Adrenal gland (tissue), 12 donors: ENCODE data around the gene RFPL4A. TPM values are rescaled to one million over a fixed set of nuclear protein-coding genes. Genes with fewer than 3 reads are reported as not detected.

Experiments
- DNase-seq, 7 donors: peaks; one replicate each; pipeline ENCODE4 v3.0.0-alpha.2; 2019 to 2020
- H3K27ac ChIP-seq, 5 donors: fragments of 200-600 bp; sonication (generic) in 4 of 5; 1 replicate in 3 of 5; 2 replicates in 2 of 5; pipeline versions ENCODE4 v1.5.1 to v1.8.0; 2016 to 2020; ENCODE audit warnings: mild to moderate bottlenecking in 1 of 5
- H3K27me3 ChIP-seq: fragments of 200-600 bp; 2 replicates; pipeline ENCODE4 v1.8.0; 2021
- H3K36me3 ChIP-seq, 2 donors: fragments of 200-600 bp; replicated peaks in 1 of 2; 1 replicate in 1 of 2; 2 replicates in 1 of 2; pipeline versions ENCODE4 v1.5.1 to v1.8.0; 2018 to 2022
- H3K4me1 ChIP-seq, 2 donors: fragments of 200-600 bp; replicated peaks in 1 of 2; 1 replicate in 1 of 2; 2 replicates in 1 of 2; pipeline versions ENCODE4 v1.5.1 to v1.8.0; 2018 to 2021
- H3K4me3 ChIP-seq, 4 donors: fragments of 200-600 bp; sonication (generic) in 3 of 4; one replicate each; pipeline ENCODE4 v1.5.1; 2016 to 2018
- H3K9me3 ChIP-seq, 3 donors: fragments of 200-600 bp; sonication (generic) in 1 of 3; replicated peaks in 1 of 3; 1 replicate in 2 of 3; 2 replicates in 1 of 3; pipeline versions ENCODE4 v1.5.1 to v1.8.0; 2016 to 2021
- POLR2A ChIP-seq, 2 donors: fragments of 450-650 bp; IDR thresholded peaks; one replicate each; pipeline ENCODE4 v1.6.1; 2017; ENCODE audit warnings: antibody characterized with exemption in 2 of 2, mild to moderate bottlenecking in 2 of 2, moderate library complexity in 1 of 2
- WGBS, 4 donors: extraction: QIAGEN DNeasy Blood & Tissue Kit in 2 of 4; methylation state at CpG; one replicate each; pipeline versions ENCODE4 v1.1.5 to v1.1.7; 2013 to 2017; 5-methylcytosine and 5-hydroxymethylcytosine counted together
- intact Hi-C, 2 donors: fragments of 100-400 bp; cut with DNase I; formaldehyde crosslinking; loops; one replicate each; pipeline versions ENCODE4 v1.14.1 to v1.15.0; 2022 to 2023
- polyA plus RNA-seq, 3 donors: library from polyadenylated mRNA; stranded (reverse); fragments of 200-250 nt in 2 of 3; fragments of 350-450 nt in 1 of 3; fragmentation: Illumina TruSeq in 1 of 3; extraction: RNeasy Lipid Tissue Mini Kit (QIAGEN cat#74804) in 1 of 3; gene quantifications; one replicate each; pipeline ENCODE4 v1.2.3, GENCODE V29; 2013 to 2014
- total RNA-seq, 9 donors: library from RNA; depleted of rRNA in 4 of 9; stranded (reverse); fragments of >200 nt in 4 of 9; fragments of 120-200 nt in 1 of 9; fragmentation: NEBNext Ultra II Directional in 1 of 9; extraction: Animal tissue kit (Norgen Biotek cat#: 25700) in 1 of 9; gene quantifications; one replicate each; pipeline versions ENCODE4 v1.1.0 to v1.2.4, GENCODE V29; 2013 to 2023
- TF ChIP-seq, protein P1 (sequence below), 6 experiments: fragments of 450-650 bp in 4 of 6; fragments of 200-600 bp in 2 of 6; sonication (generic) in 1 of 6; IDR thresholded peaks; 1 replicate in 5 of 6; 2 replicates in 1 of 6; pipeline versions ENCODE4 v1.5.1 to v1.8.0; 2016 to 2021; ENCODE audit warnings: antibody characterized with exemption in 6 of 6, mild to moderate bottlenecking in 2 of 6, moderate library complexity in 1 of 6
- donor health status: healthy with polysubstance abuse.
- donor health status: Bipolar disorder and iron deficiency.
- donor health status: DM: yes; HTN: yes; CAD: no.
- donor health status: DM: no; HTN: no; CAD: no.
- donor health status: DM: no; HTN: no; CAD: no.
- donor health status: DM: yes; HTN: yes; CAD: no.

The RFPL4A gene
- total and polyA plus RNA-seq, 12 donors, result 0.28 TPM; not detected in 11

DNA sequence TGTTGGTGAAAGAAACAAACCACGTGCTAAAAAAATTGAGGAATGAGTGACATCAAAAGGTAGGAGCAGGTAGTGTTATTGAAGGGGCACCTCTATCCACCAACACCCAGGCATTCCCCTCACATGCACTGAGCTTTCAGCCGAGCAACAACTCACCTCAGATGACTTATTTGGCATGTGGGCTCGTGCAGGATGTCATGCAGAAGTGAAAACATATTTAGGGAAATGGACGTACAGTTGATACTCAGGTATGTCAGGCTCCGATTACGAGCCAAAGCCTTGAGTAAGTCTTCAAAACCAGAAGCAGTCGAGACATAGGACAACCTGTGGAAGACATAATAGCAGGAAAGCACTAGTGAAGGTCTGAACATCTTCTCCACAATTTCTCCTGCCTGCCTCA lies 42.5 kb downstream of the RFPL4A start:
- intact Hi-C loops, result loop anchor here in 1 of 2 donors (10.0 kb wide), 1 partner anchor 287 kb away; no protein-coding TSS in a partner anchor
- no peak overlapping the region for H3K27ac ChIP-seq
- TF ChIP-seq POLR2A (IDR thresholded peaks at IDR 0.05), result no peak
- TF ChIP-seq, protein P1, sequence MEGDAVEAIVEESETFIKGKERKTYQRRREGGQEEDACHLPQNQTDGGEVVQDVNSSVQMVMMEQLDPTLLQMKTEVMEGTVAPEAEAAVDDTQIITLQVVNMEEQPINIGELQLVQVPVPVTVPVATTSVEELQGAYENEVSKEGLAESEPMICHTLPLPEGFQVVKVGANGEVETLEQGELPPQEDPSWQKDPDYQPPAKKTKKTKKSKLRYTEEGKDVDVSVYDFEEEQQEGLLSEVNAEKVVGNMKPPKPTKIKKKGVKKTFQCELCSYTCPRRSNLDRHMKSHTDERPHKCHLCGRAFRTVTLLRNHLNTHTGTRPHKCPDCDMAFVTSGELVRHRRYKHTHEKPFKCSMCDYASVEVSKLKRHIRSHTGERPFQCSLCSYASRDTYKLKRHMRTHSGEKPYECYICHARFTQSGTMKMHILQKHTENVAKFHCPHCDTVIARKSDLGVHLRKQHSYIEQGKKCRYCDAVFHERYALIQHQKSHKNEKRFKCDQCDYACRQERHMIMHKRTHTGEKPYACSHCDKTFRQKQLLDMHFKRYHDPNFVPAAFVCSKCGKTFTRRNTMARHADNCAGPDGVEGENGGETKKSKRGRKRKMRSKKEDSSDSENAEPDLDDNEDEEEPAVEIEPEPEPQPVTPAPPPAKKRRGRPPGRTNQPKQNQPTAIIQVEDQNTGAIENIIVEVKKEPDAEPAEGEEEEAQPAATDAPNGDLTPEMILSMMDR (IDR thresholded peaks at IDR 0.05), result no peak

DNA sequence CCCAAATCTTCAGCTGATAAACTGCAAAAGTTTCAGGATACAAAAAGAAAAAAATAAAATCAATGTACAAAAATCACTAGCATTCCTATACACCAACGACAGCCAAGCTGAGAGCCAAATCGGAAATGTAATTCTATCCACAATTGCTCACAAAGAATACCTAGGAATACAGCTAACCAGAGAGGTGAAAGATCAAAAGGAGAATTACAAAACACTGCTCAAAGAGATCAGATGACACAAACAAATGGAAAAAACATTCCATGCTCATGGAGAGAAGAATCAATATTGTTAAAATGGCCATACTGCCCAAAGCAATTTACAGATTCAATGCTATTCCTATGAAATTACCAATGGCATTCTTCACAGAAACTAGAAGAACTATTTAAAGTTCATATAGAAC lies 43.4 kb downstream of the RFPL4A start:
- no peaks in the 10 kb centered on the region for H3K27me3 ChIP-seq
- intact Hi-C loops, result loop anchor here in 1 of 2 donors (10.0 kb wide), 1 partner anchor 287 kb away; no protein-coding TSS in a partner anchor
- no peak overlapping the region for H3K4me3 ChIP-seq
- H3K9me3 ChIP-seq, result no peaks in the 10 kb centered on the region
- TF ChIP-seq POLR2A (IDR thresholded peaks at IDR 0.05), result no peak
- TF ChIP-seq, protein P1 (IDR thresholded peaks at IDR 0.05), result no peak
- WGBS, 4 donors, result 77 to 89% (median 86%) methylated on average over 2 of the region's 2 CpGs
- no peak for DNase-seq
- no peaks in the 10 kb centered on the region for H3K4me1 ChIP-seq
- H3K36me3 ChIP-seq, result no peaks in the 10 kb centered on the region
- no peak overlapping the region for H3K27ac ChIP-seq

More for the DNA sequence above, 42.5 kb downstream of the RFPL4A start:
- no peak for DNase-seq
- Histone ChIP-seq H3K9me3 (no peaks in the 10 kb centered on the region), H3K4me1 (no peaks in the 10 kb centered on the region), H3K27me3 (peaks cover 3% of the 10 kb centered on the region), H3K4me3 (no peak overlapping the region), H3K36me3 (no peaks in the 10 kb centered on the region)
- 57 to 68% (median 64%) methylated on average over 7 of the region's 7 CpGs for WGBS, 4 donors

DNA sequence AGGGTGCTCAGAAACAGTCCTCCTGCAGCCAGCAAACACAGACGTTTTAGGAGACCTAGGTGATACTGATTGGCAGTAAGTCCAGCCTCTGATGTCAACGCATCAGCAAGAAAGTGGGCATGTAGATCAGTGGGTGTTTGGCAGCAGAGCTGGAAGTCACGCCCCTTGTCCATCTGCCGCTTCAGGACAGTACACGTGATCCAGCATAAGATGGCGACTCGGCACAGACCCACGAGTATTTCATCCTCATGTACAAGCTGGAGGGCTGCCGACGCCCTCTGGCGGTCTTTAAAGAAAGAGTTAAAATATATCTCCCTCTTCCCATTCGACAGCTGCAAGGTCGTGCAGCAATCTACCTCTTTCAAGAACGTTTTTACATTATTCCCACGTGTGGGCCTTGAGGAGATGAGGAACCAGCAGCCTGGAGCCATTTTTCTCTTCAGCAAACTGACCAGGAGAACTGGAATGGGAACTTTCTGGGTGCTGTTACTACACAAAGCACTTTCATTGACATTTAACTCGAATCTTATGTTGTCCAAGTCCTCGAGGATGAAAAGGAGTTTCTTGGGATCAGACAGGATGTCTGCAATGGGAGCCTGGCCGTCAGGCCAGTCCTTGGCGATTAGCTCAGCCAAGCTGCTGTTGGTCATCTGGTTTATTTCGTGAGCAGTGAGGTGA lies 50.6 kb downstream of the RFPL4A start:
- no peaks in the 10 kb centered on the region for H3K4me1 ChIP-seq
- no peak overlapping the region for H3K27ac ChIP-seq
- TF ChIP-seq, protein P1 (IDR thresholded peaks at IDR 0.05), result peak; percentile 15 to 50 (median 38)
- no peak for TF ChIP-seq POLR2A (IDR thresholded peaks at IDR 0.05)
- peak; percentile 32 to 80 (median 56) for DNase-seq
- H3K36me3 ChIP-seq, result no peaks in the 10 kb centered on the region
- no peaks in the 10 kb centered on the region for H3K9me3 ChIP-seq
- WGBS, 4 donors, result 24 to 37% (median 28%) methylated on average over 14 to 20 of the region's 20 CpGs
- no peaks in the 10 kb centered on the region for H3K27me3 ChIP-seq
- intact Hi-C loops, result loop anchor here in 1 of 2 donors (10.0 kb wide), 1 partner anchor 295 kb away; no protein-coding TSS in a partner anchor
- H3K4me3 ChIP-seq, result no peak overlapping the region

DNA sequence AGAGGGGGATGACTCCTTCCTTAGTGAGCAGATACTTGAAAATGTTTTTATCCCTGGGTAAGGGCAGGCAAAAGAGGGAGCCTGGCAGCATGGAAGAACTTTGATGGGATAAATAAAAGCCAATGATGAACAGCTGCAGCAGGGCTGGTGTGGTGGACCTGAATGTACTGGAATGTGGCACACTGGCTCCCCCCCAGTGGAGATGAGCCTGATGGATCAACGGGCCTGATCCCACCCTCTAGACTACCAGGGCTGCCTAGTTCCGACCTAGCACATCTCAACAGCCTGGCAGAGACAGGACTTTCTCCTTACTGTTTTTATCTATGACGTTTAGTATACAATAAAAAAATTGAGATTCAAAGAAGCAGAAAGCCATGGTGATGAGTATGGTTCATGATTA lies 52.4 kb downstream of the RFPL4A start:
- no peaks in the 10 kb centered on the region for H3K9me3 ChIP-seq
- intact Hi-C loops, result no loop called here
- H3K27ac ChIP-seq, result no peak overlapping the region
- no peaks in the 10 kb centered on the region for H3K36me3 ChIP-seq
- no peak for DNase-seq
- WGBS, 4 donors, result 39 to 56% (median 50%) methylated on average over 3 of the region's 3 CpGs
- TF ChIP-seq POLR2A (IDR thresholded peaks at IDR 0.05), result no peak
- TF ChIP-seq, protein P1 (IDR thresholded peaks at IDR 0.05), result no peak
- H3K4me1 ChIP-seq, result no peaks in the 10 kb centered on the region
- no peaks in the 10 kb centered on the region for H3K27me3 ChIP-seq
- no peak overlapping the region for H3K4me3 ChIP-seq
